HepG2 (cell line): ENCODE data around the gene METTL25. TPM values are rescaled to one million over a fixed set of nuclear protein-coding genes. Genes with fewer than 3 reads are reported as not detected.

Source experiments
- ATAC-seq: fragments of 200-7000 bp; cut with Tn5 transposase; 3 replicates; pipeline ENCODE4 v1.9.1; 2020; ENCODE audit warnings: mild to moderate bottlenecking, moderate library complexity
- BruUV-seq: library from RNA; stranded (reverse); fragments of 400-500 nt; replicated peaks from 2 replicates; lab custom pipeline; 2021; lab: Mats Ljungman, UMichigan
- CTCF ChIA-PET: fragments of 300-600 bp; formaldehyde crosslinking; extraction: SDS; loops from one replicate; lab custom pipeline; 2021; ENCODE audit warnings: low total read pairs, inconsistent platforms, low intra/inter-chr PET ratio; lab: Yijun Ruan, JAX
- POLR2A ChIA-PET: fragments of 350-600 bp; sonication (Branson Sonifier 250); formaldehyde crosslinking; loops from one replicate; lab custom pipeline; 2020; ENCODE audit warnings: antibody characterized with exemption, inconsistent platforms; lab: Yijun Ruan, JAX
- DNase-seq: peaks from one replicate; pipeline ENCODE4 v3.0.0-alpha.2; 2015; ENCODE audit warnings: low spot score
- FAIRE-seq: peaks from 3 replicates; lab custom pipeline; 2011; peaks lifted over from hg19 to GRCh38; lab: Jason Lieb, UNC
- H2AFZ ChIP-seq: one replicate; pipeline ENCODE4 v1.6.1; 2011; ENCODE audit warnings: low read length, inconsistent platforms
- H3K27ac ChIP-seq: fragments of 300-600 bp; 3 replicates; pipeline ENCODE4 v1.8.0; 2011; ENCODE audit warnings: mixed run types, mild to moderate bottlenecking, mixed read lengths, low read length, inconsistent platforms; ENCODE audit not compliant: insufficient read depth; ENCODE audit errors: extremely low read length
- H3K27me3 ChIP-seq, 2 experiments: fragments of 200-600 bp in 1 of 2; 2 replicates in 1 of 2; 3 replicates in 1 of 2; pipeline versions ENCODE4 v1.6.0 to v1.8.0; 2011; ENCODE audit warnings: low read length in 2 of 2, mild to moderate bottlenecking in 2 of 2, moderate library complexity in 2 of 2, inconsistent platforms in 1 of 2; ENCODE audit not compliant: insufficient read depth in 2 of 2, control insufficient read depth in 1 of 2
- H3K36me3 ChIP-seq, 2 experiments: fragments of 200-600 bp in 1 of 2; replicated peaks in 1 of 2; 2 replicates in 1 of 2; 3 replicates in 1 of 2; pipeline versions ENCODE4 v1.5.1 to v1.8.0; 2011; ENCODE audit warnings: low read length in 2 of 2, inconsistent platforms in 1 of 2; ENCODE audit not compliant: insufficient read depth in 2 of 2, control insufficient read depth in 1 of 2
- H3K4me1 ChIP-seq: 2 replicates; pipeline ENCODE4 v1.5.1; 2012; ENCODE audit warnings: low read length, inconsistent platforms; ENCODE audit not compliant: insufficient read depth
- H3K4me2 ChIP-seq: 2 replicates; pipeline ENCODE4 v1.6.0; 2011; ENCODE audit warnings: low read depth, low read length, inconsistent platforms
- H3K4me3 ChIP-seq, 3 experiments: fragments of 200-600 bp in 1 of 3; sonication (generic), shearing (Covaris generic) in 1 of 3; replicated peaks in 1 of 3; 2 replicates each; pipeline ENCODE4 v1.5.1; 2011 to 2016; ENCODE audit warnings: low read length in 3 of 3, inconsistent platforms in 2 of 3, low read depth in 2 of 3, mild to moderate bottlenecking in 2 of 3, control low read depth in 1 of 3, mixed read lengths in 1 of 3; ENCODE audit not compliant: insufficient read depth in 1 of 3
- H3K79me2 ChIP-seq: one replicate; pipeline ENCODE4 v1.6.1; 2011; ENCODE audit warnings: low read length, inconsistent platforms; ENCODE audit not compliant: insufficient read depth
- H3K9ac ChIP-seq: 2 replicates; pipeline ENCODE4 v1.6.0; 2011; ENCODE audit warnings: mild to moderate bottlenecking, low read depth, low read length, inconsistent platforms; ENCODE audit not compliant: insufficient read depth
- H3K9me3 ChIP-seq: 2 replicates; pipeline ENCODE4 v1.5.1; 2012; ENCODE audit warnings: mild to moderate bottlenecking, low read length
- H4K20me1 ChIP-seq: 2 replicates; pipeline ENCODE4 v1.6.0; 2011; ENCODE audit warnings: inconsistent platforms, mild to moderate bottlenecking, low read length, moderate library complexity; ENCODE audit not compliant: insufficient read depth
- EED ChIP-seq: sonication (generic); formaldehyde crosslinking; IDR thresholded peaks from 2 replicates; pipeline ENCODE4 v1.5.0; 2020; ENCODE audit warnings: mild to moderate bottlenecking, missing genetic modification reagents
- KAT8 ChIP-seq: IDR thresholded peaks from 2 replicates; pipeline ENCODE4 v1.6.1; 2016; ENCODE audit warnings: missing genetic modification reagents, missing compliant biosample characterization
- MBD4 ChIP-seq: IDR thresholded peaks from 2 replicates; pipeline ENCODE4 v1.6.1; 2012; ENCODE audit warnings: low read length, inconsistent platforms, borderline replicate concordance
- NFAT5 ChIP-seq: sonication (generic); formaldehyde crosslinking; IDR thresholded peaks from 2 replicates; pipeline ENCODE4 v1.4.0; 2020; ENCODE audit warnings: missing genetic modification reagents
- RXRA ChIP-seq: sonication (generic); formaldehyde crosslinking; IDR thresholded peaks from 2 replicates; pipeline ENCODE4 v1.5.1; 2020; ENCODE audit warnings: missing genetic modification reagents
- ZBTB7B ChIP-seq: sonication (generic); formaldehyde crosslinking; IDR thresholded peaks from 2 replicates; pipeline ENCODE4 v1.4.0; 2020; ENCODE audit warnings: missing genetic modification reagents
- ZC3H4 ChIP-seq: sonication (generic); formaldehyde crosslinking; IDR thresholded peaks from 2 replicates; pipeline ENCODE4 v1.4.0; 2020; ENCODE audit warnings: missing genetic modification reagents, borderline replicate concordance
- ZFP36L2 ChIP-seq: sonication (generic); formaldehyde crosslinking; IDR thresholded peaks from 2 replicates; pipeline ENCODE4 v1.4.0; 2020; ENCODE audit warnings: missing genetic modification reagents
- ZFP90 ChIP-seq: sonication (generic); formaldehyde crosslinking; IDR thresholded peaks from 2 replicates; pipeline ENCODE4 v1.8.0; 2022; ENCODE audit warnings: missing genetic modification reagents, mild to moderate bottlenecking, inconsistent platforms, borderline replicate concordance
- ZMAT3 ChIP-seq: sonication (generic); formaldehyde crosslinking; conservative IDR thresholded peaks from 2 replicates; pipeline ENCODE4 v1.7.0; 2021; ENCODE audit warnings: missing genetic modification reagents
- ZNF232 ChIP-seq: sonication (generic); formaldehyde crosslinking; IDR thresholded peaks from 2 replicates; pipeline ENCODE4 v1.4.0; 2020; ENCODE audit warnings: missing genetic modification reagents, borderline replicate concordance
- ZNF326 ChIP-seq: sonication (generic); formaldehyde crosslinking; IDR thresholded peaks from 2 replicates; pipeline ENCODE4 v1.4.0; 2020; ENCODE audit warnings: missing genetic modification reagents, borderline replicate concordance
- ZNF546 ChIP-seq: sonication (generic); formaldehyde crosslinking; conservative IDR thresholded peaks from 2 replicates; pipeline ENCODE4 v1.8.1; 2023; ENCODE audit warnings: mild to moderate bottlenecking, missing genetic modification reagents
- ZNF772 ChIP-seq: sonication (generic); formaldehyde crosslinking; IDR thresholded peaks from 2 replicates; pipeline ENCODE4 v1.5.0; 2020; ENCODE audit warnings: mild to moderate bottlenecking, missing genetic modification reagents
- ZZZ3 ChIP-seq: sonication (generic); formaldehyde crosslinking; IDR thresholded peaks from 2 replicates; pipeline ENCODE4 v1.4.0; 2020; ENCODE audit warnings: missing genetic modification reagents, mild to moderate bottlenecking, borderline replicate concordance
- WGBS: methylation state at CpG from one replicate; pipeline ENCODE4 v1.1.6; 2017; ENCODE audit warnings: low lambda C conversion rate; 5-methylcytosine and 5-hydroxymethylcytosine counted together
- in situ Hi-C: cut with HindIII; loops from 2 replicates; pipeline ENCODE4 v1.10.0; 2017; ENCODE audit warnings: low pct_unique_long_range_greater_than_20kb; ENCODE audit not compliant: extremely low pct_ligation_motif_present
- intact Hi-C: fragments of 100-400 bp; cut with micrococcal nuclease; formaldehyde crosslinking; loops from one replicate; pipeline ENCODE4 v1.10.0; 2022; ENCODE audit not compliant: unreplicated experiment
- polyA plus RNA-seq, 8 experiments: library from polyadenylated mRNA; depleted of rRNA in 3 of 8; stranded (reverse) in 7 of 8; unstranded in 1 of 8; fragments of >200 nt; fragmentation: Illumina TruSeq in 4 of 8; extraction: Trizol in 4 of 8; gene quantifications; 2 replicates each; pipeline versions ENCODE4 v1.2.1 to v1.2.3, GENCODE V29; 2011 to 2016; ENCODE audit warnings: low read depth in 4 of 8, missing spikeins in 1 of 8, mixed read lengths in 1 of 8; ENCODE audit not compliant: insufficient read depth in 1 of 8
- total RNA-seq, 5 experiments: library from RNA; depleted of rRNA; stranded (reverse); fragments of >200 nt; fragmentation: Illumina TruSeq; extraction: Trizol; gene quantifications; 2 replicates each; pipeline ENCODE4 v1.2.3, GENCODE V29; 2016; ENCODE audit warnings: low read depth in 1 of 5
- TF ChIP-seq, protein P1 (sequence below): sonication (generic); formaldehyde crosslinking; conservative IDR thresholded peaks from 2 replicates; pipeline ENCODE4 v1.8.0; 2022; ENCODE audit warnings: missing genetic modification reagents
- TF ChIP-seq, protein P2 (sequence below): IDR thresholded peaks from 2 replicates; pipeline ENCODE4 v1.6.1; 2016; ENCODE audit warnings: control low read depth

METTL25 gene
- total and polyA plus RNA-seq, 2 of the 13 experiments (the other 11 are each of a cell fraction or from before 2014, with no cell fraction given): 2.2 to 7.8 TPM

DNA sequence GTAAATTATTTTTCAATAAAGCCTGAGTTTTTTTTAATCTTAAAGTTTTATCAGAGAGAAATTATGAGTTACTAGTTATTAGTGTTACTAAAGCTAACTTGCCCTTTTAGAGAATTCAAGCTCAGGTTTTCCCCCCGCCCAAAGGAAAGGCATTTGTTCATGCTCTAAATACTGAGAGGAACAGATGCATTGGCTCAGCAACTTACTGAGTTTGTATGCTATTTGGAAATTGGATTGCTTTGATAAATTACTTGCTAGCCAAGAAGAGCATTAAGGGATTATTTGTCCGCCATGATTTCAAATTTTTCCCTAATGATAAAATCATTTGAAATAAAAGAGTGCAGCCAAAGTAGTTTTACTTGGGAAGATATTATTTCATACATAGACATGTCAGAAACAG lies 149.4 kb downstream of the METTL25 start:
- in situ Hi-C loops: no loop called here
- no peaks in the 10 kb centered on the region for H3K36me3 ChIP-seq
- H3K27ac ChIP-seq: no peak overlapping the region
- POLR2A ChIA-PET: no interaction called here
- DNase-seq (no peak), FAIRE-seq (no peak), ATAC-seq (no peak)
- no peaks in the 10 kb centered on the region for H3K79me2 ChIP-seq
- CTCF ChIA-PET: no interaction called here
- no peak overlapping the region for H3K9ac ChIP-seq
- H3K4me1 ChIP-seq: no peaks in the 10 kb centered on the region
- no peaks in the 10 kb centered on the region for H3K27me3 ChIP-seq
- no peaks in the 10 kb centered on the region for H3K9me3 ChIP-seq
- H3K4me2 ChIP-seq: no peak overlapping the region
- no TSS peak for BruUV-seq
- H2AFZ ChIP-seq: no peak overlapping the region
- 1% methylated on average over 2 of the region's 2 CpGs for WGBS
- H4K20me1 ChIP-seq: no peaks in the 10 kb centered on the region
- TF ChIP-seq ZZZ3: no peak
- no peak for TF ChIP-seq ZFP90 (CRISPR knock-in tag)
- TF ChIP-seq ZFP36L2 (CRISPR knock-in tag): no peak
- TF ChIP-seq ZC3H4: no peak
- no peak for TF ChIP-seq ZMAT3
- no peak for TF ChIP-seq ZNF546 (CRISPR knock-in tag)
- TF ChIP-seq, protein P1, sequence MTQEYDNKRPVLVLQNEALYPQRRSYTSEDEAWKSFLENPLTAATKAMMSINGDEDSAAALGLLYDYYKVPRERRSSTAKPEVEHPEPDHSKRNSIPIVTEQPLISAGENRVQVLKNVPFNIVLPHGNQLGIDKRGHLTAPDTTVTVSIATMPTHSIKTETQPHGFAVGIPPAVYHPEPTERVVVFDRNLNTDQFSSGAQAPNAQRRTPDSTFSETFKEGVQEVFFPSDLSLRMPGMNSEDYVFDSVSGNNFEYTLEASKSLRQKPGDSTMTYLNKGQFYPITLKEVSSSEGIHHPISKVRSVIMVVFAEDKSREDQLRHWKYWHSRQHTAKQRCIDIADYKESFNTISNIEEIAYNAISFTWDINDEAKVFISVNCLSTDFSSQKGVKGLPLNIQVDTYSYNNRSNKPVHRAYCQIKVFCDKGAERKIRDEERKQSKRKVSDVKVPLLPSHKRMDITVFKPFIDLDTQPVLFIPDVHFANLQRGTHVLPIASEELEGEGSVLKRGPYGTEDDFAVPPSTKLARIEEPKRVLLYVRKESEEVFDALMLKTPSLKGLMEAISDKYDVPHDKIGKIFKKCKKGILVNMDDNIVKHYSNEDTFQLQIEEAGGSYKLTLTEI: no peak
- TF ChIP-seq NFAT5 (CRISPR knock-in tag): no peak
- no peak for TF ChIP-seq ZBTB7B
- TF ChIP-seq, protein P2, sequence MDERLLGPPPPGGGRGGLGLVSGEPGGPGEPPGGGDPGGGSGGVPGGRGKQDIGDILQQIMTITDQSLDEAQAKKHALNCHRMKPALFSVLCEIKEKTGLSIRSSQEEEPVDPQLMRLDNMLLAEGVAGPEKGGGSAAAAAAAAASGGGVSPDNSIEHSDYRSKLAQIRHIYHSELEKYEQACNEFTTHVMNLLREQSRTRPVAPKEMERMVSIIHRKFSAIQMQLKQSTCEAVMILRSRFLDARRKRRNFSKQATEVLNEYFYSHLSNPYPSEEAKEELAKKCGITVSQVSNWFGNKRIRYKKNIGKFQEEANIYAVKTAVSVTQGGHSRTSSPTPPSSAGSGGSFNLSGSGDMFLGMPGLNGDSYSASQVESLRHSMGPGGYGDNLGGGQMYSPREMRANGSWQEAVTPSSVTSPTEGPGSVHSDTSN (CRISPR knock-in tag): no peak
- TF ChIP-seq EED (CRISPR knock-in tag): no peak
- no peak for TF ChIP-seq ZNF326 (CRISPR knock-in tag)
- TF ChIP-seq MBD4: no peak
- no peak for TF ChIP-seq RXRA (CRISPR knock-in tag)
- TF ChIP-seq ZNF772 (CRISPR knock-in tag): no peak
- TF ChIP-seq ZNF232 (CRISPR knock-in tag): no peak
- TF ChIP-seq KAT8 (CRISPR knock-in tag): no peak
- intact Hi-C loops: no loop called here
- no peak overlapping the region for H3K4me3 ChIP-seq
